ENCODE results near the gene NR3C2. TPM values are rescaled to one million over a fixed set of nuclear protein-coding genes. Genes with fewer than 3 reads are reported as not detected.

The NR3C2 gene
- polyA plus RNA-seq, 1 donor: 6.8 TPM

GRCh38 chr4:148369919-148370318 lies 72.3 kb downstream of the NR3C2 start:
- Histone ChIP-seq H3K4me3 (ENCODE audit: low read length) (no peak overlapping the region), H3K9me3 (ENCODE audit: control insufficient read depth, low read depth, low read length) (no peaks in the 10 kb centered on the region), H3K4me1 (ENCODE audit: control insufficient read depth, insufficient read depth, low read length) (no peaks in the 10 kb centered on the region), H3K36me3 (ENCODE audit: control insufficient read depth, insufficient read depth, low read length) (no peaks in the 10 kb centered on the region), H3K27me3 (ENCODE audit: control insufficient read depth, insufficient read depth, low read length) (no peaks in the 10 kb centered on the region), H3K27ac (ENCODE audit: low read length) (no peak overlapping the region)
- WGBS (ENCODE audit: insufficient coverage, low lambda C conversion rate): no CpG with 5 or more reads among the region's 3 CpGs
- DNase-seq: no peak

DNA sequence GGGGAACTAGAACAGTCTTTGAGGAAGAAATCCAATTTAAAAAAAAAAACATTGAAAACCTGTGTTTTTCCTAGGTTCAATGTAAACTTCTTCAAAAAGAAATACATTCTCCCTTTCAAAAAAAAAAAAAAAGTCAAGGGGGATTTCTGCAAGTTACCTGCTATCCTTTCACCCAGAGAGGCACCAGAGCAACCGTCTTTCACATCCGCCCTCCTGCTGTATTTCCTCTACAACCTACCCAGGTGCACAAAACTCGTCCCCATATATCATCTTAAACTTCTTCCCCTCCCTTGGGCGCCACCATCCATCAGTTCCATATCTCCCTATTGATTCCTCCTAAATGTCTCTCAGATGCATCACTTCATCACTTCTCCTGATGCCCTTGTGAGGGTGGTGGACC lies 74.5 kb downstream of the NR3C2 start:
- Histone ChIP-seq H3K36me3 (ENCODE audit: control insufficient read depth, insufficient read depth, low read length) (no peaks in the 10 kb centered on the region), H3K27me3 (ENCODE audit: control insufficient read depth, insufficient read depth, low read length) (no peaks in the 10 kb centered on the region), H3K4me3 (ENCODE audit: low read length) (no peak overlapping the region), H3K27ac (ENCODE audit: low read length) (no peak overlapping the region), H3K9me3 (ENCODE audit: control insufficient read depth, low read depth, low read length) (no peaks in the 10 kb centered on the region), H3K4me1 (ENCODE audit: control insufficient read depth, insufficient read depth, low read length) (no peaks in the 10 kb centered on the region)
- no peak for DNase-seq
- WGBS (ENCODE audit: insufficient coverage, low lambda C conversion rate): 92% methylated on average over 4 of the region's 4 CpGs

- H3K36me3 ChIP-seq (ENCODE audit: control insufficient read depth, insufficient read depth, low read length): no peaks in the 10 kb centered on the region
- no peaks in the 10 kb centered on the region for H3K9me3 ChIP-seq (ENCODE audit: control insufficient read depth, low read depth, low read length)
- no peak overlapping the region for H3K27ac ChIP-seq (ENCODE audit: low read length)
- no peak overlapping the region for H3K4me3 ChIP-seq (ENCODE audit: low read length)
- no peaks in the 10 kb centered on the region for H3K27me3 ChIP-seq (ENCODE audit: control insufficient read depth, insufficient read depth, low read length)
- peaks cover 3% of the 10 kb centered on the region for H3K4me1 ChIP-seq (ENCODE audit: control insufficient read depth, insufficient read depth, low read length)
- DNase-seq: no peak
Observed at GRCh38 chr4:148366251-148366650, 76.0 kb downstream of the NR3C2 start.

DNA sequence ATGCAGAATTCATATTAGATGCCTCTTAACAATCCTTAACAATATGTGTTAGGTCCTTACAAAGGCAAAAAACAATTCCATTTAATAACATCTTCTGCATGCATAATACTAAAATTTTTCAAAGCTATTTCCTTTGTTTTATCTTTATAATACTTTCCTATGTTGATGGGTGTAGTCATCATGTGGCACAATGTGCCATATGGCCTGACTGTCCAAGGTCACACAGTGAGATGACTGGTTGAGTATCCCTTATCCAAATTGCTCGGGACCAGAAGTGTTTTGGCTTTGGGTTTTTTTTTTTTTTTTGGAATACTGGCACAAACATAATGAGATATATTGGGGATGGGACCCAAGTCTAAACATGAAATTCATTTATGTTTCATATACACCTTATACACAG lies 77.7 kb downstream of the NR3C2 start:
- Histone ChIP-seq H3K27ac (ENCODE audit: low read length) (no peak overlapping the region), H3K36me3 (ENCODE audit: control insufficient read depth, insufficient read depth, low read length) (no peaks in the 10 kb centered on the region), H3K27me3 (ENCODE audit: control insufficient read depth, insufficient read depth, low read length) (no peaks in the 10 kb centered on the region), H3K9me3 (ENCODE audit: control insufficient read depth, low read depth, low read length) (no peaks in the 10 kb centered on the region), H3K4me1 (ENCODE audit: control insufficient read depth, insufficient read depth, low read length) (peaks cover 3% of the 10 kb centered on the region), H3K4me3 (ENCODE audit: low read length) (no peak overlapping the region)
- no peak for DNase-seq
- no CpG with 5 or more reads among the region's 1 CpG for WGBS (ENCODE audit: insufficient coverage, low lambda C conversion rate)

DNA sequence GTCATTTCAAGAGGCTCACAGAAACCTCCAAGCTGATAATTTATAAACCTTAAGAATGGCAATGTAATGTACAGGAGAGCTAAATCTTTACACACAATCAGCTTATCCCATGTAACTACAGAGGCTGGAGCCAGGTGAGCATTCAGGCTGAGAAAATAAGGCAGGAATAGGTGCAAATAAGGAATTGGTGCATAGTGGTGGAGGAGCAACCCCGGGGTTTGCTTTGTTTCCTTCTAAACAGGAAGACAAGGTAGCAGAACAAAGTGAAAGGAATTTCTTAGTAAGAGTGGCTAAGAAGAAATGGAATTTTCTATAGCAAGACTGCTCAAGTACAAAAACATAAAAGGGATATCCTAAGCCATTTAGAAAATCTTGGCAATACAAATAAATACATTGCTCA lies 82.4 kb downstream of the NR3C2 start:
- H3K36me3 ChIP-seq (ENCODE audit: control insufficient read depth, insufficient read depth, low read length): no peaks in the 10 kb centered on the region
- WGBS (ENCODE audit: insufficient coverage, low lambda C conversion rate): no CpG with 5 or more reads among the region's 1 CpG
- no peaks in the 10 kb centered on the region for H3K9me3 ChIP-seq (ENCODE audit: control insufficient read depth, low read depth, low read length)
- no peaks in the 10 kb centered on the region for H3K27me3 ChIP-seq (ENCODE audit: control insufficient read depth, insufficient read depth, low read length)
- no peak for DNase-seq
- no peak overlapping the region for H3K4me3 ChIP-seq (ENCODE audit: low read length)
- H3K4me1 ChIP-seq (ENCODE audit: control insufficient read depth, insufficient read depth, low read length): peaks cover 3% of the 10 kb centered on the region
- no peak overlapping the region for H3K27ac ChIP-seq (ENCODE audit: low read length)

DNA sequence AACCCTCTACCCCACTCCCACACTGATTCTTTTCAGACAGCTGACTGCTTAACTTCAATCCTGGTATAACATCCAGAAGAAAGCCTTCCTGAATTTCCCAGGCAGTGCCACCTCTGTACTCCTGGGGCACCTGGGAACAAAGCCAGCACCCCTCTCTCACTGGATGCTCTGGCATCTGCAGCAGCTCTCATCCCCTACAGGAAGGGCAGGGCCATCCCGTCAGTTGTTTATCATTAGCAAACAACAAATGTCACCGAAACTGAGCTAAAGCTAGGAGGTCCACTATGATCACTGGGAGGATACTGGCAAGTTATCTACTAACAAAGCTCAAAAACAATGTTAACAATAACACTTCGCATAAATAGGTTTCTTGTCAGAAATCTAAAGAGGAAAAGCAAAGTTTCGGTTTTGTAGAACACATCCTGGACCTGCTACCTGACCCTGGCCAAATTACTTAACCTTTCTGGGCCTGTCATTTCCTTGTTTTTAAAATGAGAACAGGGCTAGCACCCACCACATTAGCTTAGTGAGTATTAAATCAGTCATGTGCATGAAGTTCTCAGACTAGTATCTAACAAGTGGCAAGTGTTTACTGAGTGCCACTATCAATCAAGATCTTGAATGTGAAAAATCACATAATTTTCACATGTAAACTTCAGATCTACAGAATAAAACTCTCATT lies 86.6 kb downstream of the NR3C2 start:
- no CpG with 5 or more reads among the region's 4 CpGs for WGBS (ENCODE audit: insufficient coverage, low lambda C conversion rate)
- H3K27ac ChIP-seq (ENCODE audit: low read length): no peak overlapping the region
- H3K9me3 ChIP-seq (ENCODE audit: control insufficient read depth, low read depth, low read length): no peaks in the 10 kb centered on the region
- H3K4me1 ChIP-seq (ENCODE audit: control insufficient read depth, insufficient read depth, low read length): no peaks in the 10 kb centered on the region
- no peak overlapping the region for H3K4me3 ChIP-seq (ENCODE audit: low read length)
- no peak for DNase-seq
- no peaks in the 10 kb centered on the region for H3K27me3 ChIP-seq (ENCODE audit: control insufficient read depth, insufficient read depth, low read length)
- no peaks in the 10 kb centered on the region for H3K36me3 ChIP-seq (ENCODE audit: control insufficient read depth, insufficient read depth, low read length)

DNA sequence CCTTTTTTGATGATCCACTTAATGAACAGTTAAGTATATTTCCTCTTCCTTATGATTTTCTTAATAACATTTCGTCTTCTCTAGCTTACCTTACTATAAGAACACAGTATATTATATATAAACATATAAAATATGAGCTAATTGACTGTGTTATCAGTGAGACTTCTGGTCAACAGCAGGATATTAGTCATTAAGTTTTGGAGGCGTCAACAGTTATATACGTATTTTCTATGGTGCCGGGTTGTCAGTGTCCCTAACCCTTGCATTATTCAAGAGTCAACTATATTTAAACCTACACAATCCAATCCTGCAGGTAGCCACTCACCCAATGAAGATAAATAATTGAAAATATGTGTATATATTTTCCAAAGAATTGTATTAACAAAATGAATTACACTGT lies 88.0 kb downstream of the NR3C2 start:
- H3K27me3 ChIP-seq (ENCODE audit: control insufficient read depth, insufficient read depth, low read length): no peaks in the 10 kb centered on the region
- H3K36me3 ChIP-seq (ENCODE audit: control insufficient read depth, insufficient read depth, low read length): no peaks in the 10 kb centered on the region
- WGBS (ENCODE audit: insufficient coverage, low lambda C conversion rate): 100% methylated on average over 2 of the region's 4 CpGs
- no peaks in the 10 kb centered on the region for H3K9me3 ChIP-seq (ENCODE audit: control insufficient read depth, low read depth, low read length)
- H3K4me3 ChIP-seq (ENCODE audit: low read length): no peak overlapping the region
- DNase-seq: no peak
- no peak overlapping the region for H3K27ac ChIP-seq (ENCODE audit: low read length)
- H3K4me1 ChIP-seq (ENCODE audit: control insufficient read depth, insufficient read depth, low read length): no peaks in the 10 kb centered on the region

- DNase-seq: no peak
- Histone ChIP-seq H3K4me1 (ENCODE audit: control insufficient read depth, insufficient read depth, low read length) (no peaks in the 10 kb centered on the region), H3K36me3 (ENCODE audit: control insufficient read depth, insufficient read depth, low read length) (no peaks in the 10 kb centered on the region), H3K4me3 (ENCODE audit: low read length) (no peak overlapping the region), H3K27ac (ENCODE audit: low read length) (no peak overlapping the region), H3K27me3 (ENCODE audit: control insufficient read depth, insufficient read depth, low read length) (no peaks in the 10 kb centered on the region), H3K9me3 (ENCODE audit: control insufficient read depth, low read depth, low read length) (no peaks in the 10 kb centered on the region)
Observed at GRCh38 chr4:148353571-148353970, 88.6 kb downstream of the NR3C2 start.

DNA sequence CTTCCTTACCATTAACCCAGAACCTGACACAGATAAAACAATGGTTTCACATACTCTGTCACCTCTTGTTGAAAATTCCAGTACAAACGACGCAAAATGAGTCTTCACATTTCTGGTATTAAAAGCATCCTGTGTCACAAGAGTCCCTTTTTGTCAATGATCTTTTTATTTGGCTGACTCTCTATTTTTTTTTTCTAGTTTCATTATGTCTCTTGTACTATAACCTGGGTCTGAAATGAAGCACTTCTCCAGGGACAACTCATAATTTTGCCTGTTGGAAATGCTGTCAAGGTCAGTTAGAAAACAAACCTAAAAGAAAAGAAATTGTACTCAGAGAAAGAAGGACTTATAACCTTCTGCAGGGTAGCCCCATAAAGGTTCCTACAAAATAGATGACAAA lies 93.1 kb downstream of the NR3C2 start:
- no peaks in the 10 kb centered on the region for H3K27me3 ChIP-seq (ENCODE audit: control insufficient read depth, insufficient read depth, low read length)
- H3K4me3 ChIP-seq (ENCODE audit: low read length): no peak overlapping the region
- no peaks in the 10 kb centered on the region for H3K4me1 ChIP-seq (ENCODE audit: control insufficient read depth, insufficient read depth, low read length)
- no peak for DNase-seq
- WGBS (ENCODE audit: insufficient coverage, low lambda C conversion rate): no CpG with 5 or more reads among the region's 2 CpGs
- no peaks in the 10 kb centered on the region for H3K36me3 ChIP-seq (ENCODE audit: control insufficient read depth, insufficient read depth, low read length)
- H3K27ac ChIP-seq (ENCODE audit: low read length): no peak overlapping the region
- H3K9me3 ChIP-seq (ENCODE audit: control insufficient read depth, low read depth, low read length): no peaks in the 10 kb centered on the region

DNA sequence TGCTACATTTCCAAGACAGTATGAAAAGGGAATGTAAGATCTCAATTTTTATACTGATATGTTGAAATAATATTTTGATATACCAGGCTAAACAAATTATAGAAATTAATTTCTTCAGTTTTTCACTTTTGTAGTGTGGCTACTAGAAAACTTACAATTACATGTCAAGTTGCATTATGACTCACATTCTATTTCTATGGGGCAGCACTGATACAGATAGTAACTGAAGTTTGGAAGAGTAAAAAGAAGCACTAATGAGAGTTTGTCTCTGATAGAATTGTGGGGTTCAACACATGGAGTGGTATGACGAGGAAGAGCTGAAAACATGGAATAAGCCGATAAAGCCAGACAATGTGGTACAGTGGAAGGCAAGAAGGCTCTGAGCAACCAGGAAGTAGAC lies 95.6 kb downstream of the NR3C2 start:
- Histone ChIP-seq H3K4me3 (ENCODE audit: low read length) (no peak overlapping the region), H3K9me3 (ENCODE audit: control insufficient read depth, low read depth, low read length) (no peaks in the 10 kb centered on the region), H3K27ac (ENCODE audit: low read length) (no peak overlapping the region), H3K4me1 (ENCODE audit: control insufficient read depth, insufficient read depth, low read length) (no peaks in the 10 kb centered on the region), H3K36me3 (ENCODE audit: control insufficient read depth, insufficient read depth, low read length) (no peaks in the 10 kb centered on the region), H3K27me3 (ENCODE audit: control insufficient read depth, insufficient read depth, low read length) (no peaks in the 10 kb centered on the region)
- no CpG with 5 or more reads among the region's 2 CpGs for WGBS (ENCODE audit: insufficient coverage, low lambda C conversion rate)
- DNase-seq: no peak

- Histone ChIP-seq H3K4me3 (ENCODE audit: low read length) (no peak overlapping the region), H3K27ac (ENCODE audit: low read length) (no peak overlapping the region), H3K4me1 (ENCODE audit: control insufficient read depth, insufficient read depth, low read length) (no peaks in the 10 kb centered on the region), H3K9me3 (ENCODE audit: control insufficient read depth, low read depth, low read length) (no peaks in the 10 kb centered on the region), H3K27me3 (ENCODE audit: control insufficient read depth, insufficient read depth, low read length) (no peaks in the 10 kb centered on the region), H3K36me3 (ENCODE audit: control insufficient read depth, insufficient read depth, low read length) (no peaks in the 10 kb centered on the region)
- DNase-seq: no peak
- 100% methylated on average over 1 of the region's 5 CpGs for WGBS (ENCODE audit: insufficient coverage, low lambda C conversion rate)
Observed at GRCh38 chr4:148345509-148345908, 96.7 kb downstream of the NR3C2 start.

Measured in large intestine (tissue), 3 donors.